HL-60 (cell line): ENCODE measurements around the gene IL36B.

ENCODE experiments used
- DNase-seq, 2 experiments: peaks; one replicate each; pipeline ENCODE4 v3.0.0-alpha.2; 2010 to 2020; ENCODE audit warnings: low read depth in 1 of 2, low spot score in 1 of 2
- H3K27ac ChIP-seq: fragments of 250-450 bp; sonication (Bioruptor Pico); replicated peaks from 2 replicates; pipeline ENCODE4 v1.5.1; 2020; ENCODE audit warnings: mild to moderate bottlenecking, moderate library complexity
- H3K27me3 ChIP-seq: fragments of 250-450 bp; sonication (Bioruptor Pico); 2 replicates; pipeline ENCODE4 v1.5.1; 2021; ENCODE audit warnings: mild to moderate bottlenecking, moderate library complexity; ENCODE audit not compliant: insufficient read depth, poor library complexity, severe bottlenecking
- H3K4me3 ChIP-seq: replicated peaks from 2 replicates; pipeline ENCODE4 v1.5.1; 2011; ENCODE audit warnings: mild to moderate bottlenecking, control low read depth, low read length; ENCODE audit not compliant: insufficient read depth
- CTCF ChIP-seq: IDR thresholded peaks from one replicate; pipeline ENCODE4 v1.5.1; 2011; ENCODE audit warnings: low read length, control low read depth, inconsistent platforms; ENCODE audit not compliant: insufficient read depth
- GABPA ChIP-seq: IDR thresholded peaks from 2 replicates; pipeline ENCODE4 v1.6.1; 2012; ENCODE audit warnings: low read depth
- POLR2AphosphoS5 ChIP-seq: IDR thresholded peaks from 2 replicates; pipeline ENCODE4 v1.6.1; 2012; ENCODE audit warnings: low read depth
- REST ChIP-seq: IDR thresholded peaks from 2 replicates; pipeline ENCODE4 v1.6.1; 2012; ENCODE audit warnings: low read depth; ENCODE audit not compliant: insufficient replicate concordance
- SPI1 ChIP-seq: IDR thresholded peaks from 2 replicates; pipeline ENCODE4 v1.6.1; 2012; ENCODE audit warnings: low read depth, mild to moderate bottlenecking, borderline replicate concordance

The IL36B gene

GRCh38 chr2:112993831-112994230, 58.8 kb downstream of the IL36B start:
- TF ChIP-seq POLR2AphosphoS5 (no peak), REST (no peak), SPI1 (no peak), GABPA (no peak), CTCF (no peak)
- no peak overlapping the region for H3K27ac ChIP-seq

DNA sequence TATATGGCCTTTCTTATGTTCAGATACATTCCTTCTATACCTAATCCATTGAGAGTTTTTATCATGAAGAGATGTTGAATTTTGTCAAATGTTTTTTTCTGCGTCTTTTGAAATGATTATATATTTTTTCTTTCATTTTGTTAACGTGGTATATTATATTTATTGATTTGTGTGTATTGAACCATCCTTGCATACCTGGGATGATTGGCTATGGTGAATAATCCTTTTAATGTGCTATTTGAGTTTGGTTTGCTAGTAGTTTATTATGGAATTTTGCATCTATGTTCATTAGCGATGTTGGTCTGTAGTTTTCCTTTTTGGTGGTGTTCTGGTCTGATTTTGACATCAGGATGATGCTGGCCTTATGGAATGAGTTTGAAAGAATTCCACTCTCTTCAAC, 63.1 kb downstream of the IL36B start:
- no peak overlapping the region for H3K27ac ChIP-seq
- no peak for TF ChIP-seq CTCF

More at GRCh38 chr2:112993831-112994230, 58.8 kb downstream of the IL36B start:
- no peak for DNase-seq
- Histone ChIP-seq H3K27me3 (no peaks in the 10 kb centered on the region), H3K4me3 (no peak overlapping the region)

DNA sequence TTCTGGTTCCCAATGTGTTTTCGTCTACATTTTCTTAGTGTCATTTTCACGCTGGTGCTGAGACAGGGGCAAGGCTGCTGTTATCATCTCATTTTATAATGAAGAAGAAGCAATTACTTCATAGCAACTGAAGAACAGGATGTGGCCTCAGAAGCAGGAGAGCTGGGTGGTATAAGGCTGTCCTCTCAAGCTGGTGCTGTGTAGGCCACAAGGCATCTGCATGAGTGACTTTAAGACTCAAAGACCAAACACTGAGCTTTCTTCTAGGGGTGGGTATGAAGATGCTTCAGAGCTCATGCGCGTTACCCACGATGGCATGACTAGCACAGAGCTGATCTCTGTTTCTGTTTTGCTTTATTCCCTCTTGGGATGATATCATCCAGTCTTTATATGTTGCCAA, 67.6 kb downstream of the IL36B start:
- Histone ChIP-seq H3K4me3 (no peak overlapping the region), H3K27ac (no peak overlapping the region), H3K27me3 (no peaks in the 10 kb centered on the region)
- TF ChIP-seq CTCF (no peak), REST (no peak), GABPA (no peak), SPI1 (no peak), POLR2AphosphoS5 (no peak)
- DNase-seq = no peak

More for the DNA sequence above, 63.1 kb downstream of the IL36B start:
- no peak for DNase-seq
- H3K27me3 ChIP-seq = no peaks in the 10 kb centered on the region
- no peak overlapping the region for H3K4me3 ChIP-seq

DNA sequence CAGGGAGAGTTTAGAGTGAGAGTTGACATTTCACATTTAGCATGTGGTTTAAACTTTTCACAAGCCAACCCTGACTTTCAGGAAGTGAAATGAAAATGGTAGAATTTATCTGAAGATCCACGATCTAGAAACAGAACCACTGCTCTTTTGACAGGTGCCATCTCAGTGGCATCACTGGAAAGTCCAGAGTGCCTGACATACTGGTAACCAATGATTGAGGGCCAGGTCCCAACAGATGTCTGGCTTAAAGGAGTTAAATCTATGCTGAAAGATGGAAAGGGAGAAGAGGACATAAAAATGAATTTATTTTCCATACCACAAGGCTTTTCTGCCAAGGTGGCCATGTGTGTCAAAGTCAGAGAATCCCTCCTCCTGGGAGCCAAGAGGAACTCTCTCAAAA, 72.1 kb downstream of the IL36B start:
- no peak for DNase-seq
- no peak overlapping the region for H3K4me3 ChIP-seq
- no peaks in the 10 kb centered on the region for H3K27me3 ChIP-seq
- TF ChIP-seq POLR2AphosphoS5 = no peak
- TF ChIP-seq CTCF = no peak
- no peak for TF ChIP-seq REST
- no peak for TF ChIP-seq SPI1
- no peak overlapping the region for H3K27ac ChIP-seq
